Ovary (tissue), 9 donors: ENCODE data around the gene HBA1. TPM values are rescaled to one million over a fixed set of nuclear protein-coding genes. Genes with fewer than 3 reads are reported as not detected.

ENCODE experiments used
- DNase-seq, 5 donors: peaks; one replicate each; pipeline ENCODE4 v3.0.0-alpha.2; 2019 to 2020
- H3K27ac ChIP-seq, 2 donors: fragments of 200-600 bp; one replicate each; pipeline versions ENCODE4 v1.5.1 to v1.8.0; 2019 to 2022
- H3K27me3 ChIP-seq: fragments of 200-600 bp; one replicate; pipeline ENCODE4 v1.8.0; 2022
- H3K36me3 ChIP-seq: fragments of 200-600 bp; sonication (generic); one replicate; pipeline ENCODE4 v1.5.1; 2019
- H3K4me1 ChIP-seq: one replicate; pipeline ENCODE4 v1.8.1; 2013; ENCODE audit warnings: mild to moderate bottlenecking, moderate library complexity; ENCODE audit not compliant: insufficient read depth
- H3K4me3 ChIP-seq: fragments of 200-600 bp; sonication (generic); one replicate; pipeline ENCODE4 v1.5.1; 2017
- H3K9me3 ChIP-seq, 2 donors: fragments of 200-600 bp in 1 of 2; sonication (generic) in 1 of 2; one replicate each; pipeline versions ENCODE4 v1.5.1 to v1.8.1; 2013 to 2019; ENCODE audit warnings: mild to moderate bottlenecking in 1 of 2, moderate library complexity in 1 of 2
- EP300 ChIP-seq: sonication (generic); formaldehyde crosslinking; IDR thresholded peaks from one replicate; pipeline ENCODE4 v1.6.1; 2017; ENCODE audit warnings: antibody characterized with exemption
- POLR2A ChIP-seq: fragments of 450-650 bp; IDR thresholded peaks from one replicate; pipeline ENCODE4 v1.6.1; 2017; ENCODE audit warnings: antibody characterized with exemption, mild to moderate bottlenecking, moderate library complexity
- WGBS, 3 donors: extraction: QIAGEN DNeasy Blood & Tissue Kit in 1 of 3; methylation state at CpG; one replicate each; pipeline versions ENCODE4 v1.1.5 to v1.1.7; 2013 to 2017; 5-methylcytosine and 5-hydroxymethylcytosine counted together
- intact Hi-C, 4 donors: fragments of 100-400 bp; cut with DNase I; formaldehyde crosslinking; loops; one replicate each; pipeline versions ENCODE4 v1.11.0 to v1.15.1; 2022 to 2023
- polyA plus RNA-seq, 2 donors: library from polyadenylated mRNA; stranded (reverse); fragments of 200-250 nt in 1 of 2; fragments of 350-450 nt in 1 of 2; fragmentation: Illumina TruSeq in 1 of 2; extraction: RNeasy Lipid Tissue Mini Kit (QIAGEN cat#74804) in 1 of 2; gene quantifications; one replicate each; pipeline ENCODE4 v1.2.3, GENCODE V29; 2013 to 2014
- total RNA-seq, 7 donors: library from RNA; depleted of rRNA in 2 of 7; stranded (reverse); fragments of >200 nt in 2 of 7; fragmentation: NEBNext Ultra II Directional in 3 of 7; extraction: Animal tissue kit (Norgen Biotek cat#: 25700) in 3 of 7; gene quantifications; one replicate each; pipeline versions ENCODE4 v1.1.0 to v1.2.4, GENCODE V29; 2016 to 2023
- TF ChIP-seq, protein P1 (sequence below), 3 donors: fragments of 450-650 bp in 2 of 3; fragments of 200-600 bp in 1 of 3; IDR thresholded peaks; one replicate each; pipeline versions ENCODE4 v1.5.1 to v1.8.0; 2016 to 2022; ENCODE audit warnings: antibody characterized with exemption in 3 of 3, mild to moderate bottlenecking in 1 of 3
- donor health status: DM: no; HTN: no; CAD: no; lungs with moderate emphysema.
- donor health status: DM: no; HTN: no; CAD: no.
- donor health status: Bipolar disorder and iron deficiency.
- donor health status: DM: yes; HTN: yes; CAD: no.
- donor health status: DM: no; HTN: no; CAD: no.
- donor health status: DM: yes; HTN: yes; CAD: no.

Gene HBA1
- total and polyA plus RNA-seq, 9 donors: 0.50 to 206 (median 32.9) TPM

DNA sequence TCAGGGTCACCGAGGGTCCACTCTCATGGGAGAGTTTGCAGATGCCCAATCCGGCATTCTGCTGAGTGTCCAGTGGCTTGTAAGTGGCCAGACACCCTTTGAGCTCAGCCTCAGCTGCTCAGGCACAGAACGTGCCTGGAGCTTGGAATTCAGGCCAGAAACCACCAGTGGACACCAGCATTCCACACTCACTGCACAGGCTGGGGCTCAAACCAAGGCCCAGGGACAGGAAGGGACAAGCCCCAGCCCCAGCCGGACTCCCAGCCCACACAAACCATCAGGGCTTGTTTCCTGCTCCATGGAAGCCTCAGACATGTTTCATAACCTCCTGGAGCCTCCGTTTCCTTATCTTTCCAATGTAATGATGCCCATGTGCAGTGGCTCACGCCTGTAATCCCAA is 33.0 kb upstream of the HBA1 start:
- no peaks in the 10 kb centered on the region for H3K4me1 ChIP-seq
- 51 to 68% (median 63%) methylated on average over 6 of the region's 6 CpGs for WGBS, 3 donors
- no peaks in the 10 kb centered on the region for H3K9me3 ChIP-seq
- no peak overlapping the region for H3K4me3 ChIP-seq
- H3K36me3 ChIP-seq: no peaks in the 10 kb centered on the region
- no peak for TF ChIP-seq POLR2A
- TF ChIP-seq, protein P1, sequence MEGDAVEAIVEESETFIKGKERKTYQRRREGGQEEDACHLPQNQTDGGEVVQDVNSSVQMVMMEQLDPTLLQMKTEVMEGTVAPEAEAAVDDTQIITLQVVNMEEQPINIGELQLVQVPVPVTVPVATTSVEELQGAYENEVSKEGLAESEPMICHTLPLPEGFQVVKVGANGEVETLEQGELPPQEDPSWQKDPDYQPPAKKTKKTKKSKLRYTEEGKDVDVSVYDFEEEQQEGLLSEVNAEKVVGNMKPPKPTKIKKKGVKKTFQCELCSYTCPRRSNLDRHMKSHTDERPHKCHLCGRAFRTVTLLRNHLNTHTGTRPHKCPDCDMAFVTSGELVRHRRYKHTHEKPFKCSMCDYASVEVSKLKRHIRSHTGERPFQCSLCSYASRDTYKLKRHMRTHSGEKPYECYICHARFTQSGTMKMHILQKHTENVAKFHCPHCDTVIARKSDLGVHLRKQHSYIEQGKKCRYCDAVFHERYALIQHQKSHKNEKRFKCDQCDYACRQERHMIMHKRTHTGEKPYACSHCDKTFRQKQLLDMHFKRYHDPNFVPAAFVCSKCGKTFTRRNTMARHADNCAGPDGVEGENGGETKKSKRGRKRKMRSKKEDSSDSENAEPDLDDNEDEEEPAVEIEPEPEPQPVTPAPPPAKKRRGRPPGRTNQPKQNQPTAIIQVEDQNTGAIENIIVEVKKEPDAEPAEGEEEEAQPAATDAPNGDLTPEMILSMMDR (IDR thresholded peaks at IDR 0.05): no peak
- no peak for TF ChIP-seq EP300
- no peak for DNase-seq
- H3K27me3 ChIP-seq: no peaks in the 10 kb centered on the region
- intact Hi-C loops: no loop called here
- no peak overlapping the region for H3K27ac ChIP-seq

DNA sequence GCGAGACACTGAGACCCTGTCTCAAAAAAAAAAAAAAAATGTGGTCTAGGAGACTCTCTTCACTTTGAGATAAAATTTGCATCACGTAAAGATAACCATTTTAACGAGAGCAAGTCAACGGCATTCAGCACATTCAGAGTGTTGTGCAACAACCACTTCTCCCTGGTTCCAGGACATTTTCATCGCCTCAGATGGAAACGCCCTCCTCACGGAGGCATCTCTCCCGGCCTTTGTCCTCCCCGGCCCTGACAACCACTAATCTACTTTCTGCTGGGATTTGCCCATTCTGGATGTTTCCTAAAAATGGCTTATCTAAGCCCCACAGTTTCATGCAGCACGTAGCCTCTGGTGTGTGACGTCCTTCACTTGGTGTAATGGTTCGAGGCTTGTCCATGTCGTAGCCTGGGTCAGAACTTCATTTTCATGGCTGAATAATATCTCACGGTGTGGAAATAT is 31.7 kb upstream of the HBA1 start:
- DNase-seq: no peak
- H3K27me3 ChIP-seq: no peaks in the 10 kb centered on the region
- no peak overlapping the region for H3K4me3 ChIP-seq
- TF ChIP-seq POLR2A: no peak
- no peak for TF ChIP-seq EP300
- TF ChIP-seq, protein P1 (IDR thresholded peaks at IDR 0.05): no peak
- H3K9me3 ChIP-seq: no peaks in the 10 kb centered on the region
- 73 to 77% (median 75%) methylated on average over 14 of the region's 14 CpGs for WGBS, 3 donors
- no peaks in the 10 kb centered on the region for H3K4me1 ChIP-seq
- intact Hi-C loops: no loop called here
- no peak overlapping the region for H3K27ac ChIP-seq
- H3K36me3 ChIP-seq: no peaks in the 10 kb centered on the region

DNA sequence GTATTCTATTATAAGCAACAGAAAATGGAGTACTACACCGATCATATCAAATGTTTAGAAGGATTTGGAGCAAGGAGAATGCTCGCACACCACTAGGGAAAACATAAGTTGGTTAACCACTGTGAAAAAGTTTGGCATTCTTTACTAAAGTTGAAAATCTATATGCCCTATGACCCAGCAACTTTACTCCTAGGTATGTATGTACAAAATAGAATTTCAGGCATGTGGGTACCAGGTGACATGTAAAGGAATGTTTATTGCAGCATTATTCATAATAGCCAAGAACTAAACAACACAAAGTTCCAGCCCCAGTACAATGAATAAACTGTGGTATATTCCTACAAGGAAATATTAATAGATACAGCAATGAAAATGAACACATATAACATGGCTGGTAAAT is 29.8 kb upstream of the HBA1 start:
- Histone ChIP-seq H3K4me3 (no peak overlapping the region), H3K4me1 (no peaks in the 10 kb centered on the region), H3K9me3 (no peaks in the 10 kb centered on the region), H3K27me3 (no peaks in the 10 kb centered on the region), H3K27ac (no peak overlapping the region), H3K36me3 (no peaks in the 10 kb centered on the region)
- TF ChIP-seq POLR2A (no peak), EP300 (no peak)
- TF ChIP-seq, protein P1 (IDR thresholded peaks at IDR 0.05): no peak
- intact Hi-C loops: no loop called here
- WGBS, 3 donors: 75 to 88% (median 83%) methylated on average over 2 of the region's 2 CpGs
- no peak for DNase-seq

DNA sequence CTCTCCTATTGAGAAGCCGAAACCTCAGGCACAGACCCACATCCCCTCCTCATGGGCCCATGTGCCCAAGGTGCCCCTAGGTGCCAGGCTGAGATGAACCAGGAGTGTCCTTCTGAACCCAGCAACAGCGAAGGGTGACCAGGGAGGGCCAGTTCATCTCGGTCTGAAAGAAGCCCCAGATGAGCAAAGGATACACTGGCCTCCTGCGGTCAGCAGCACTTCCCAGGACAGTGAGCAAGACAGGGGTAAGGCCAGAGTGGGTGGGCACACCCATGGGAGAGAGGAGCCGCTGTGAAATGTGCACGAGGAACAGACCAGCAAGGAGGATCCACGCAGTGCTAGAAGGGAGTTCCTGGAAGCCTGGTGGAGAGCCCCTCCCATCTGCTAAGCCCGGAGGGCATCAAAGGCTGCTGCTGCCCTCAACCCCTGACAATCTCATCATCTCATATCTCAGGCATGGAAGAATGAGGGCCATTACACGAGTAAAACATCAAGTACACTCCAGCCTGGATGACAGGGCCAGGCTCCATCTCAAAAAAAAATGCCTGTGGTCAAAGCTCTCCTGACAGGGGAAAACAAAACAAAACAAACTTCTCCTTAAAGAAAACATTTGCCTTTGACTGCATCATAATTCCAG is 27.3 kb upstream of the HBA1 start:
- intact Hi-C loops: no loop called here
- Histone ChIP-seq H3K4me3 (no peak overlapping the region), H3K27ac (no peak overlapping the region), H3K4me1 (peaks cover under 1% of the 10 kb centered on the region), H3K9me3 (no peaks in the 10 kb centered on the region), H3K27me3 (no peaks in the 10 kb centered on the region), H3K36me3 (no peaks in the 10 kb centered on the region)
- 35 to 46% (median 36%) methylated on average over 9 of the region's 9 CpGs for WGBS, 3 donors
- TF ChIP-seq, protein P1 (IDR thresholded peaks at IDR 0.05): no peak
- TF ChIP-seq POLR2A (no peak), EP300 (no peak)
- DNase-seq: no peak
